NT2/D1 (cell line): ENCODE data around the gene WWP2.

ENCODE experiments used
- DNase-seq: peaks from one replicate; pipeline ENCODE4 v3.0.0-alpha.2; 2011; ENCODE audit warnings: low read depth, low spot score
- H3K27me3 ChIP-seq: 2 replicates; pipeline ENCODE4 v1.6.0; 2011; ENCODE audit warnings: mild to moderate bottlenecking; ENCODE audit not compliant: insufficient read length, insufficient read depth
- H3K36me3 ChIP-seq: 2 replicates; pipeline ENCODE4 v1.6.1; 2011; ENCODE audit warnings: mild to moderate bottlenecking, low read length, mixed read lengths; ENCODE audit not compliant: insufficient read depth, insufficient read length
- H3K4me1 ChIP-seq: 2 replicates; pipeline ENCODE4 v1.5.1; 2011; ENCODE audit not compliant: insufficient read depth, insufficient read length
- H3K4me3 ChIP-seq: 2 replicates; pipeline ENCODE4 v1.5.1; 2011; ENCODE audit warnings: low read depth; ENCODE audit not compliant: insufficient read length
- H3K9ac ChIP-seq: 2 replicates; pipeline ENCODE4 v1.6.0; 2011; ENCODE audit warnings: low read depth; ENCODE audit not compliant: insufficient read length
- H3K9me3 ChIP-seq: 2 replicates; pipeline ENCODE4 v1.5.1; 2011; ENCODE audit warnings: mild to moderate bottlenecking, low read length; ENCODE audit not compliant: insufficient read depth
- SUZ12 ChIP-seq: IDR thresholded peaks from 2 replicates; pipeline ENCODE4 v1.6.1; 2011; ENCODE audit not compliant: insufficient read length, insufficient read depth; ENCODE audit errors: extremely low read depth
- YY1 ChIP-seq: IDR thresholded peaks from 2 replicates; pipeline ENCODE4 v1.6.1; 2011; ENCODE audit not compliant: insufficient read length, insufficient read depth
- ZNF274 ChIP-seq: IDR thresholded peaks from 2 replicates; pipeline ENCODE4 v1.6.1; 2011; ENCODE audit warnings: mild to moderate bottlenecking, low read depth, low read length

Gene WWP2

DNA sequence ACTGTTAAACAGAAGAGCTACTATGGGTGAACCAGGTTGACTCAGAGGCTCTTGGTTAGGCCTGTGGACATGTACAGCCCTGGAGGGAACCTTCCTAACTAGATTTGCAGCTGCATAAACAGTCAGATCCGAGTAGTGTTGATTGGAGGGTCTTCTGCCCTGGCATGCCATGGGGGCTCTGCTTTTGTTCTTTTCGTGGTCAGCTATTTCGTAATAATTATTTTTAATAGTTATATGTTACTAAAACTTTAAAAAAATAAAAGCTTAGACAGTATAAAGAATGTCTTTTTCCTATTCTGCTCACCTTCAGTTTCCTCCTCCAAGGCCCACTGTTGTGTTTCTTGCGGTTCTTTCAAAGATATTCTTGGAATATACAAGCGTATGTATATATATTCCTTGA is 121.6 kb downstream of the WWP2 start:
- Histone ChIP-seq H3K27me3 (no peaks in the 10 kb centered on the region), H3K9me3 (no peaks in the 10 kb centered on the region), H3K4me1 (no peaks in the 10 kb centered on the region), H3K36me3 (peaks cover under 1% of the 10 kb centered on the region), H3K9ac (no peak overlapping the region), H3K4me3 (no peak overlapping the region)
- no peak for TF ChIP-seq ZNF274
- TF ChIP-seq SUZ12 = no peak
- TF ChIP-seq YY1 = no peak
- DNase-seq = no peak

DNA sequence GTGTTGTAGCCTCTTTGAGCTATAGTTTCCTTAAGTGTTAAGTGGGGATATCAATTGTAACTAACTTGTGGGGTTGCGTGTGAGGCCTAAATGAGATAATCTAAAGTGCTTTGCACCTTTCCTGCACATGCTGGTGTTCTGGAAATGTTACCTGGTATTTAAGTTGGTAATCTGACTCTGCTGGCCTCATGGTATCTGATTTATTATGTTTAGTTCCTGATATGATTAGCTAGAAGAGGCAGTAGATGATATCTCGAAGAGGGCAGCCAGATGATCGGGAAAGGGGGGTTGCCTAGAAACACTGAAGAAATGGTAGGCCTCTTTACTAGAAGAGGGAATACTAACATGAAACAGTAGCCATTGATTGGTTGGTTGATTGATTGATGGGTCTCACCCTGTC is 123.6 kb downstream of the WWP2 start:
- Histone ChIP-seq H3K9ac (no peak overlapping the region), H3K27me3 (no peaks in the 10 kb centered on the region), H3K4me1 (no peaks in the 10 kb centered on the region), H3K36me3 (peaks cover 10% of the 10 kb centered on the region), H3K9me3 (no peaks in the 10 kb centered on the region), H3K4me3 (no peak overlapping the region)
- no peak for TF ChIP-seq ZNF274
- no peak for TF ChIP-seq SUZ12
- TF ChIP-seq YY1 = no peak
- no peak for DNase-seq

DNA sequence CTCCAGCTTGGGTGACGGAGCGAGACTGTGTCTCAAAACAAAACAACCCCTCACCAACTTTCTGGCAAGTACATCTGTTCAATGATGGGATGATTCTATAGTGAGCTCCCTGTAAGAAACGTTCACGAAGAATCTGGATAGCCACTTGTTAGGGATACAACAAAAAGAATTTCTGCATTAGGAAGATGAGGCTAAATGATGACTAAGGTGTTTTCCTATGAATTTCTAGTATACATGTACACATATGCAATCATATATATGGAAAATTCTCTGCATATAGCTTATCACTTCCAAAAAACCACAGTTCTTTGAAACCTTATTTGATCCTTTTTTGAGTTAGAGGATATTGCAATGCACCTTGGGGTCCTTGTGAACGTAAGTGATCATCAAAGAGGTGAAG is 124.6 kb downstream of the WWP2 start:
- no peak for TF ChIP-seq ZNF274
- no peak for TF ChIP-seq YY1
- no peak for TF ChIP-seq SUZ12
- Histone ChIP-seq H3K36me3 (peaks cover 10% of the 10 kb centered on the region), H3K4me3 (no peak overlapping the region), H3K27me3 (no peaks in the 10 kb centered on the region), H3K9ac (no peak overlapping the region), H3K9me3 (no peaks in the 10 kb centered on the region), H3K4me1 (no peaks in the 10 kb centered on the region)
- DNase-seq = no peak

DNA sequence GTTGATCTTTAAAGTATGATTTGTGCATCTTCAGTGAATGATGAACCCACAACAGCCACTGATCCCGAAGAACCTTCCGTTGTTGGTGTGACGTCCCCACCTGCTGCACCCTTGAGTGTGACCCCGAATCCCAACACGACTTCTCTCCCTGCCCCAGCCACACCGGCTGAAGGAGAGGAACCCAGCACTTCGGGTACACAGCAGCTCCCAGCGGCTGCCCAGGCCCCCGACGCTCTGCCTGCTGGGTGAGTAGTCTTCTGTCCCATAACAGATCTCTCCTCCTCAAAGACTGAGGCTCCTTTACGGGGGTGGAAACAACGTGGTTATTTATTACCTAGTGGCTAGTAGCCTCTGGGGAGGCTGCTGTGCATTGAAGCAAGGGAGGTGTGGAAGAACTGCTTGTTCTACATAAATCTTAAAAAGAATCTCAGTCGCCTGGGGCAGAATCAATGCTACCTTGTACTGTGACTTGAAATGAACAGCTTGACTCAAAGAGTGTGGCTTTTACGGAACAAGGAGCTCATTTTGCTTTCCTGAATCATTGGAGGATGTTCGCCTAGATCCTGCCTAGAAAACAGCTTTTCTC is 126.0 kb downstream of the WWP2 start:
- TF ChIP-seq SUZ12 = no peak
- TF ChIP-seq YY1 = no peak
- TF ChIP-seq ZNF274 = no peak
- Histone ChIP-seq H3K9ac (no peak overlapping the region), H3K27me3 (no peaks in the 10 kb centered on the region), H3K4me1 (no peaks in the 10 kb centered on the region), H3K9me3 (no peaks in the 10 kb centered on the region), H3K4me3 (no peak overlapping the region), H3K36me3 (peaks cover 10% of the 10 kb centered on the region)
- DNase-seq = no peak

DNA sequence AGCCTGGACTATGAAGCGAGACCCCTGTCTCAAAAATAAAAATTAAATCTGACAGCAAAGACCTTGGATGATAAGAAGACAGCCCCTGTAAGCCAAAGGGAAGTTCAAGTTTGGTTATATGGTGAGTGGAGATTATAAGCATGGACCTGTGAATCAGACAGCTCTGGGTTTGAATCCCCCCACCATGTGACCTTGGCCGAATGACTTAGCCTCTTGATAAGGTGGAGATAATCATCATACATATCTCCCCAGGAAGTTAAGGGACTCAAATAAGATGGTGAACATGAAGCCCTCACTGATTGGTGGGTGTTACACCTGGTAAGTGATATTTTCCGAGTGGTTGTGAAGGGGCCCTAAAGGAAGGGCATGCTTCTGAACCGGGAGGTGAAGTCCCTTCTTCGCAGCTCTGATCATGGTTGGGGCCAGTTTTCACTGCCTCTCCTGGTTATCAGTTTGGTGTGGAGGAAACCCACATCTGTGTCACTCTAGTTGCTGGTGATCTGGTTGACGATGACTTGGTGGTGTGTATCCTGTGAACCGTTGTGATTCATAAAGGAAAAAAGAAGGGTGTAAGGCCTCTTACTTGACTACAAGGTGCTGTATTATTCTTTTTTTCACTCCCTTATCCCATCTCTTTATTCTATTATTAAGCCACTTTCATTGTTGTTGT is 127.3 kb downstream of the WWP2 start:
- H3K36me3 ChIP-seq = peaks cover 10% of the 10 kb centered on the region
- no peaks in the 10 kb centered on the region for H3K4me1 ChIP-seq

DNA sequence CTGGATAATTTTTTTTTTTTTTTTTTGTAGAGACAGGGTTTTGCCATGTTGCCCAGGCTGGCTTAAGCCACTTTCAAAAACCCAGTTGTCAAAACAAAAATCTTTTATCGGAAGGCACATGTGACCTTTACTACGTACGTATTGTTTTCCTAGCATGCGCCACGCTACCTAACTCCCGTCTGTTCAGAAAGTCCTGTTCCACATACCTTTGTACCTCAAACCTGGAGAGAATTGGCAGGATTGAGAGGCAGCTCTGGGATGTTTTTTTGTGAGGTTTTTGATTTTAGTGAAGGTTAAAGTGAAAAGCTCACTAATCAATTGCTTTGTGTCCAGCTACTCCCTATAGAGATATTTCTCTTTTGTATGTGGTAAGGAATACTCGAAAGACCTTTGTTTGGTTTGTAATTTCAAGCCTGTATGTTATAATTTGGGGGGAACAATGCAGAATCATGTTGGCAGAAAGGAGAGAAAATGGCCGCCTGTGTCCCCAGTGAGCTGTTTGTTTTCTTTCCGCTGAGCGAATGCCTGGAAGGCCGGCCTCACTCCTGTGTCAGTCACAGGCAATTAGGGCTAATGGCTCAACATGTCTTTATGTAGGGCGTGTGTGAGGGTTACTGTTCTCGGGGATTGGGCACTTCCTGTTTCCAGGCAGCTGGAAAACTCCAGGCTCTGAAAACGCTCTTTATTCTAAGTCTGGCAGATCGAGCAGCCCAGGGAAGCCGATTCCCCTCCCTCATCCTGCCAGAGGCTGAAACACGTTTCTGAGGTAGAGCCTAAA is 128.2 kb downstream of the WWP2 start:
- Histone ChIP-seq H3K27me3 (no peaks in the 10 kb centered on the region), H3K36me3 (peaks cover 10% of the 10 kb centered on the region), H3K9me3 (no peaks in the 10 kb centered on the region), H3K9ac (no peak overlapping the region), H3K4me3 (no peak overlapping the region), H3K4me1 (no peaks in the 10 kb centered on the region)
- DNase-seq = peak; percentile 44
- TF ChIP-seq SUZ12 = no peak
- TF ChIP-seq ZNF274 = no peak
- TF ChIP-seq YY1 = peak; percentile 58

More for the DNA sequence above, 127.3 kb downstream of the WWP2 start:
- Histone ChIP-seq H3K9me3 (no peaks in the 10 kb centered on the region), H3K27me3 (no peaks in the 10 kb centered on the region), H3K9ac (no peak overlapping the region), H3K4me3 (no peak overlapping the region)
- no peak for DNase-seq
- TF ChIP-seq YY1 = no peak
- no peak for TF ChIP-seq SUZ12
- TF ChIP-seq ZNF274 = no peak

DNA sequence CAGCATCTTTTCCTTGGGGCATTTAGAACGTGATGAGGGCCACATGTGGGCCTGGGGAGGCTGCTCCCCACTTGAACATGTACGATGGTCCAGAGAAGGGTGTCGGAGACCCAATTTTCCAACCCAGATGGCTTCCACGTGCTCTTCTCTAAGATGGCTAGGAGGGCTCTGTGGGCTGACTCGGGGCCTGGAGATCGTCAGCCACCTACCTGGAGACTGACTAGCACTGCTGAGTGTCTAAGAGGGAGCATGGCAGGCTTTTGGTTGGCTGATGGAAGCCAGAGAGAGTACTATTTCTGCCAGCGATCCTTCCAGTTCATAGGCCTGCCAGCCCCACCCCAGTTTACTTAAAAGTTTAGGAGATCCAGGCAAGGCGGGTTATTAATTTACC is 128.8 kb downstream of the WWP2 start:
- H3K9me3 ChIP-seq = no peaks in the 10 kb centered on the region
- no peak for DNase-seq
- H3K36me3 ChIP-seq = peaks cover 10% of the 10 kb centered on the region
- no peaks in the 10 kb centered on the region for H3K27me3 ChIP-seq
- H3K4me1 ChIP-seq = no peaks in the 10 kb centered on the region
- TF ChIP-seq SUZ12 (no peak), ZNF274 (no peak), YY1 (no peak)
- H3K4me3 ChIP-seq = no peak overlapping the region
- H3K9ac ChIP-seq = no peak overlapping the region
